ENCODE measurements around the gene RTP1. TPM values are rescaled to one million over a fixed set of nuclear protein-coding genes. Genes with fewer than 3 reads are reported as not detected.

RTP1 gene
- total RNA-seq, 3 donors from 2014 or later (not counting 1 experiment from before 2014, with no cell fraction given): not detected

GRCh38 chr3:187185759-187186158 lies 11.5 kb upstream of the RTP1 start:
- Mint-ChIP-seq H3K4me3 (no peak overlapping the region), H3K27ac (no peak overlapping the region)
- WGBS (ENCODE audit: insufficient coverage): 95% methylated on average over 4 of the region's 4 CpGs

DNA sequence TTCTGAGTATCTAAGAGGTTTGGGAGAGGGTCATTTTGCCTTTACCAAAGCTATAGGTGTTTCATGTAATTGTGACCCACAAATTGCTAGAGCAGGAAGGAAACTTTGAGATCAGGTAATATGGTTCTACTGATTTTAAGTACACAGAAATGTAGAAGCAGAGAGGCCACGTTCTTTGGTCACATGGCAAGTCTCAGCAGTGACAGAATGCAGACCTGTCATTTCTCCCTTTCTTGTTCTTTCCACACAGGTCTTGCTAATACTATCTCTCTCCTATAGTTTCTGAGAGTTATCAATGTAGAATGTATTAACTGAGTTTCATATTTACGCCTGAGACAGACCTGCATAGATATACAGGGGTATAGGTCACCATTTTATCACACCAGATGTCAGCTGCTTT lies 10.9 kb upstream of the RTP1 start:
- Histone ChIP-seq H3K36me3 (ENCODE audit: control insufficient read depth, insufficient read depth, low read length) (no peaks in the 10 kb centered on the region), H3K27me3 (ENCODE audit: control insufficient read depth, insufficient read depth, low read length) (peaks cover 8% of the 10 kb centered on the region), H3K9me3 (ENCODE audit: control insufficient read depth, insufficient read depth, low read length) (no peaks in the 10 kb centered on the region), H3K27ac (ENCODE audit: low read length) (no peak overlapping the region), H3K4me1 (ENCODE audit: control insufficient read depth, insufficient read depth, low read length) (no peaks in the 10 kb centered on the region), H3K4me3 (ENCODE audit: low read length) (no peak overlapping the region)
- intact Hi-C loops (cut with micrococcal nuclease): no loop called here
- peaks cover 27 to 62% of the 10 kb centered on the region in 2 donors for H3K27me3 Mint-ChIP-seq (ENCODE audit: low read depth in 2 of 2)
- 70% methylated on average over 2 of the region's 2 CpGs for WGBS (ENCODE audit: insufficient coverage)
- no peaks in the 10 kb centered on the region for H3K9me3 Mint-ChIP-seq
- H3K27ac Mint-ChIP-seq: no peak overlapping the region
- H3K4me3 Mint-ChIP-seq: no peak overlapping the region
- no peaks in the 10 kb centered on the region for H3K36me3 Mint-ChIP-seq
- ATAC-seq (no peak), DNase-seq (no peak)
- H3K4me1 Mint-ChIP-seq: peaks cover 3 to 5% of the 10 kb centered on the region in 2 donors
- TF ChIP-seq, protein P1, sequence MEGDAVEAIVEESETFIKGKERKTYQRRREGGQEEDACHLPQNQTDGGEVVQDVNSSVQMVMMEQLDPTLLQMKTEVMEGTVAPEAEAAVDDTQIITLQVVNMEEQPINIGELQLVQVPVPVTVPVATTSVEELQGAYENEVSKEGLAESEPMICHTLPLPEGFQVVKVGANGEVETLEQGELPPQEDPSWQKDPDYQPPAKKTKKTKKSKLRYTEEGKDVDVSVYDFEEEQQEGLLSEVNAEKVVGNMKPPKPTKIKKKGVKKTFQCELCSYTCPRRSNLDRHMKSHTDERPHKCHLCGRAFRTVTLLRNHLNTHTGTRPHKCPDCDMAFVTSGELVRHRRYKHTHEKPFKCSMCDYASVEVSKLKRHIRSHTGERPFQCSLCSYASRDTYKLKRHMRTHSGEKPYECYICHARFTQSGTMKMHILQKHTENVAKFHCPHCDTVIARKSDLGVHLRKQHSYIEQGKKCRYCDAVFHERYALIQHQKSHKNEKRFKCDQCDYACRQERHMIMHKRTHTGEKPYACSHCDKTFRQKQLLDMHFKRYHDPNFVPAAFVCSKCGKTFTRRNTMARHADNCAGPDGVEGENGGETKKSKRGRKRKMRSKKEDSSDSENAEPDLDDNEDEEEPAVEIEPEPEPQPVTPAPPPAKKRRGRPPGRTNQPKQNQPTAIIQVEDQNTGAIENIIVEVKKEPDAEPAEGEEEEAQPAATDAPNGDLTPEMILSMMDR (IDR thresholded peaks at IDR 0.05): no peak

More at GRCh38 chr3:187185759-187186158, 11.5 kb upstream of the RTP1 start:
- ATAC-seq (no peak), DNase-seq (no peak)
- intact Hi-C loops (cut with micrococcal nuclease): no loop called here
- Histone ChIP-seq H3K36me3 (ENCODE audit: control insufficient read depth, insufficient read depth, low read length) (no peaks in the 10 kb centered on the region), H3K27me3 (ENCODE audit: control insufficient read depth, insufficient read depth, low read length) (peaks cover 7% of the 10 kb centered on the region), H3K27ac (ENCODE audit: low read length) (no peak overlapping the region), H3K4me1 (ENCODE audit: control insufficient read depth, insufficient read depth, low read length) (no peaks in the 10 kb centered on the region), H3K9me3 (ENCODE audit: control insufficient read depth, insufficient read depth, low read length) (no peaks in the 10 kb centered on the region), H3K4me3 (ENCODE audit: low read length) (no peak overlapping the region)
- no peaks in the 10 kb centered on the region for H3K9me3 Mint-ChIP-seq
- H3K27me3 Mint-ChIP-seq (ENCODE audit: low read depth in 2 of 2): peaks cover 22 to 61% of the 10 kb centered on the region in 2 donors
- TF ChIP-seq, protein P1 (IDR thresholded peaks at IDR 0.05): no peak
- H3K4me1 Mint-ChIP-seq: peaks cover 3 to 5% of the 10 kb centered on the region in 2 donors
- H3K36me3 Mint-ChIP-seq: no peaks in the 10 kb centered on the region

- TF ChIP-seq, protein P1 (IDR thresholded peaks at IDR 0.05): no peak
- peaks cover 9% of the 10 kb centered on the region for H3K27me3 ChIP-seq (ENCODE audit: control insufficient read depth, insufficient read depth, low read length)
- no peak for DNase-seq
- intact Hi-C loops (cut with micrococcal nuclease): no loop called here
- WGBS (ENCODE audit: insufficient coverage): 82% methylated on average over 5 of the region's 5 CpGs
- Mint-ChIP-seq H3K27me3 (ENCODE audit: low read depth in 2 of 2) (peaks cover 32 to 62% of the 10 kb centered on the region in 2 donors), H3K4me1 (peaks cover 3 to 5% of the 10 kb centered on the region in 2 donors), H3K36me3 (no peaks in the 10 kb centered on the region), H3K27ac (no peak overlapping the region), H3K9me3 (no peaks in the 10 kb centered on the region), H3K4me3 (no peak overlapping the region)
- H3K9me3 ChIP-seq (ENCODE audit: control insufficient read depth, insufficient read depth, low read length): no peaks in the 10 kb centered on the region
- H3K27ac ChIP-seq (ENCODE audit: low read length): no peak overlapping the region
- ATAC-seq: no peak
- no peak overlapping the region for H3K4me3 ChIP-seq (ENCODE audit: low read length)
- H3K4me1 ChIP-seq (ENCODE audit: control insufficient read depth, insufficient read depth, low read length): no peaks in the 10 kb centered on the region
- H3K36me3 ChIP-seq (ENCODE audit: control insufficient read depth, insufficient read depth, low read length): no peaks in the 10 kb centered on the region
These were observed 10.4 kb upstream of the RTP1 start for GRCh38 chr3:187186801-187187421.

DNA sequence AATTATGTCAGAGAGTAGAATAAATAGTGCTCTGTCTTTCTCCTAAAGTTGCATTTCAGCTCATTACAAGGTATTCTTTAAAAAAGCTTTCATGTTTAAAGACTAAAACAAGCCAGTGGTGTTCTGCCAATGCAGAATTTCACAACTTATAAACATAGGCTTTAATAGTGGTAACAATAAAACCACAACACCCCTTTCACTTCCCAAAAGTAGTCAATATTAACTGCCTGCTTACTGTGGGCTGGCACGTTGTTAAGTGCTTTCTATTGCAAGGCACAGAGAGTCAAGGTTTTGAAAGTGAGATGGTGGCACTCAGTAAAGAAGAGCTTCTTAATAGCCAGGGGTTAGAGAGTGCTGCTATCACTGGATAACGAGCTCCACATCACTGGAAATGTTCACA lies 8.4 kb upstream of the RTP1 start:
- Histone ChIP-seq H3K9me3 (ENCODE audit: control insufficient read depth, insufficient read depth, low read length) (no peaks in the 10 kb centered on the region), H3K4me1 (ENCODE audit: control insufficient read depth, insufficient read depth, low read length) (no peaks in the 10 kb centered on the region), H3K36me3 (ENCODE audit: control insufficient read depth, insufficient read depth, low read length) (no peaks in the 10 kb centered on the region), H3K4me3 (ENCODE audit: low read length) (no peak overlapping the region), H3K27ac (ENCODE audit: low read length) (no peak overlapping the region), H3K27me3 (ENCODE audit: control insufficient read depth, insufficient read depth, low read length) (peaks cover 12% of the 10 kb centered on the region)
- Mint-ChIP-seq H3K9me3 (no peaks in the 10 kb centered on the region), H3K27ac (no peak overlapping the region), H3K36me3 (no peaks in the 10 kb centered on the region), H3K27me3 (ENCODE audit: low read depth in 2 of 2) (peaks cover 30 to 66% of the 10 kb centered on the region in 2 donors), H3K4me3 (no peak overlapping the region), H3K4me1 (peaks cover 3 to 5% of the 10 kb centered on the region in 2 donors)
- intact Hi-C loops (cut with micrococcal nuclease): no loop called here
- ATAC-seq (no peak), DNase-seq (no peak)
- TF ChIP-seq, protein P1 (IDR thresholded peaks at IDR 0.05): no peak
- 17% methylated on average over 2 of the region's 2 CpGs for WGBS (ENCODE audit: insufficient coverage)

Measured in natural killer cell (primary cell).